ENCODE data around the gene KANK4.

KANK4 gene

DNA sequence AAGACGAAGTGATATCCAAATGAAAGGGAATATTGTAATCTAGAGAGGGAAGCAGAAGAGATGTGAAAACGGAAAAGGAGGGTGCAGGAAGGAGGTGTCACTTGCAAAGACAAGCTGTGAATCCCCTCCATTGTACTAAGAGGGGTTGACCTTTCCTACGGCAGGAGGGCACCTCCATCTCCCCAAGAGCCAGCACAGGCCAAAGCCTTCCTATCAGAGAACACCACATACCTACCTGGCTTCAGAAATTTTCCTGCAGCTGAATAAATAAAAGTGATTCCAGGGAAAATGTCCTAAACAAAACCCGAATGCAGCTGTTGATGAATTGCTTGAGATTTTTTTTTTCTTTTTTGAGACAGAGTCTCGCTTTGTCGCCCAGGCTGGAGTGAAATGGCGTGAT lies 14.3 kb downstream of the KANK4 start:
- no peak for DNase-seq (ENCODE audit: low read depth)

DNA sequence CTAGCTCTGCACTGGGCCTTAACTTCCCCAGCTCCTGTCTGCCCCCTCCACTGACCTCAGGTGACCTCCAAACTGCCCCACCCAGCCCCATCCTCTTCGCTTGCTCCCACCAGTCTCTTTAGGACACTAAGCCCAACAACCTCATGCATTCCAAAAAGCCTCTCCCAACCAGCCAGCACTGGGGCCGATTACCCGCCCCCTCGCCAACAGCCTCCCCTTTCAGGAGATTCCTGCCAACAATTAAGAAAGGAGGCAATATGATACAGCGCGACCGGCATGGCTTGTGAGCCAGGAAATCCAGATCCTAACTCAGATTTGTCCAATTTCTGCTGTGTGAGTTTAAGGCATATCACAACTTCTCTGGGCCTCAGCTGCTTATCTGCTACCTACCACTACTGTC lies 14.7 kb downstream of the KANK4 start:
- DNase-seq (ENCODE audit: low read depth): no peak

DNA sequence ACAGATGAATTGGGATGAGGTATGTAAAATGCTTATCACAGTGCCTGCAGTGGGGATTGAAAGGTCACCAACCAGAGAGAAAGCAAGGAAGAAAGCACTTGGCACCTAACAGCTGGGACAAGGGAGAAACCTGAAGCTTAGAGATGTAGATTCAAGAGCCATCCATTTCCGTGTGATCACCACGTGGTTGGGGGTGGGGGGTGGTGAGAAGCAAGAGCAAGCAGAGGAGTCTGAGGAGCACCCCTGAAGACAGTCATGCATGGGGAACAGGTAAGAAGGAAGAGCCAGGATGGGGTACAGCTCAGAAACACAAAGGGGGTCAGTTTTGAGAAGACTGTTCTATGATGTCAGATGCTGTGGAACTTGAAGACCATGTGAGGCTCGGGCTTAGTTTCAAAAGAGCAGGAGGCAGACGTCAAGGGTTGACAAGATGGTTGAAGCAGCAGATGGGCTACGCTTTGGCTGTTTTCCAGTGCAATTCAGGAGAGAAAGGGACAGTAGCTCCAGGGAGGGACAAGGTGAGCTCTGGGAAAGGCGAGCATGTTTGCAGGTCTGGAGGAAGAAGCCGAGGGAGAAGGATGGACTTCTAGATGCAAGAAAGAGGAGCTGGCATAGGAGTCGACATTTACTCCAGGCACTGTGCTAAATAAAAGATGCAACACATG lies 17.4 kb downstream of the KANK4 start:
- DNase-seq (ENCODE audit: low read depth): no peak

DNA sequence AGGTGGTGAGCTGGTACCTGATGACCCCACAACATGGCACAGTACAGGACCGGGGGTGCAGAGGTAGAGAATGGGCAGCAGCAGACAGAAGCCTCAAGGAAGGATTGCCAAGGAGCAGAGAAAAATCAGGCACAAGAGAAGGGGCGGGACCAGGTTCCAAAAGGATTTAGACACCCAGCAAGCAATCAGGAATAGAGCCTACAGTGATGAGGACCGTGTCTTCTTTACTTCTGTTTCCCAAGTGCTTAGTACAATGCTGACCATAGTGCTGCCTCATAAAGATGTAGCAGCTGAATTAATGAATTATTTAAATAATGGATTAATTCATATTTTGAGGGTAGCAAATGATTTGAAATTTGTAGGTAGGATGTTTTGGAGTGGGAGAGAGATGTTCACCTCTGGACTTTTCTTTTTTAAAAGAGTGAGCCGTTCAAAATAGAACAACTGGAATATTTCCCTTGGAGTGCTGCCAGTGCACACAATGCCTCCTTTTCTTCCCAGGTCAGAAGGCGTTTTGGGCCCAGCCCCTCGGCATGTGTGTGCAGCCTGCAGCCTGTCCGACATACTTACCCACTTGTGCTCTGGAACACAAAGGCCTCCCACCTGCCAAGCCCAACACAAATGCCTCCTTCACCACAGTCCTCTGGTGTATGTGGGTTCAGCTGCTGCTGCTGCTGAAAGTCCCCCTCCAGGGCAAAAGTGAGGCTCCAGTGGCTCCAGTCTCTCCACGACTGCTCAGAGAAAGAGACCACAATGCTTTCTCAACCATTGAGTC lies 19.6 kb downstream of the KANK4 start:
- no peak for DNase-seq (ENCODE audit: low read depth)

DNA sequence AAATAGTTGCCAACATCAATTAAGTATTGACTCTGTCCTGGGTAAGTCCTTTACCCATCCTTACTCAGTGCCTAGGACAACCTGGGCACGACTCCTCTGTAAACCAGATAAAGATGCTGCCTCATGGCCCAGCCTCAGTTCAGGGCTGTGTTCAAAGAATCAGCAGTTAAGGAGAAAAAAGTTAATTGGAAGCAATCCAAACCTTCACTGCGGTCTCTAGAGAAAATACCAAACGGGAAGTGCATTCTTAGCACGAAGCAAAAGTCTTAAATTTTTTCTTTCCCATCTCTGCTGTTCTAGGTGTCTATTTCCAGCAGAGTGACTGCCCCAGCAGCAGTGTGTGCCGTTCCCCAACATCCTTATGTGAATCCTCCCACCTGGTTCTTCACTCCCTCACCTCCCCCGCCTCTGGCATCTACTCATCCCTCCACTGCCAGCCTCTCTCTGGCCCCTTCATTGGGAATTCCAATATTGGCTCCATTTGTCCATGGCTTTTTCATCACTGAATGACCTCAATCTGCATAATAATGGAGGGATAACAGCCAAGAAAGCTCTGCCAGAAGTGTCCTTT lies 23.2 kb downstream of the KANK4 start:
- peak; percentile 48 for DNase-seq (ENCODE audit: low read depth)

DNA sequence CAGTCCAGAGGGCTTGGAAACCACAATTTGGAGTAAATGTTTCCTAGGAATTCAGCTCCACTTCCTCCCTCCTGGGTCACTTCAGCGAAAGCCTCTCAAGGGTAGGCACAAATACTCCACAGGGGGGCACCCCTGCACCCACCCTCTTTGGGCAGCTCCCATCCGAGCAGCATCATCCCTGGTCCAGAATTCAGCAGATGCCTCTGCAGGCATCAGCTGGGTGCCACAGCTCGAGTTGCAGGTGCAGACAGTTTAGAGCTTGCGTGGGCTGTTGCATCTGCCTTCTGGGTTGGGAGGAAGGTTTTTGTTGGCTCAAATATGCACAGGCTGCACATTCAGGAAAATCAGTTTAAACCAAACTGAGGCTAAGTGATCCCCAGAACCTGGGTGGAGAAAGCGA lies 25.0 kb downstream of the KANK4 start:
- DNase-seq (ENCODE audit: low read depth): no peak

DNA sequence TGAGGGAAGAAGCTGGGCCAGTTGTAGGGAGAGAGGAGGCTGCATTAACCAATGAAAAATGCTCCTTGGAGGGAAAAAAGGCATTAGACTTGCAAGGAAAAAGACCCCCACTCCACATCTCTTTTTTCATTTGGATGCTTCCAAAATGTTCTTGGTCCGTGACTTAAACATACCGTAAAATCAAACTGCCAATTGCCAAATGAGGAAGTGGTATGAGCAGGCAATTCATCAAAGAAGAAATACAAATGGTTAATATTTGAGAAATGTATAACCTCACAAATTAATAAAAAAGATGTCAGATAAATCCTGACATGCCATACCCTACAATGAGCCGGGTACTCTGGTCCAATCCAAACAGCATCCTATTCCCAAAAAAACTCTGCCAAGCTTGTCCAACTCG lies 30.6 kb downstream of the KANK4 start:
- no peak for DNase-seq (ENCODE audit: low read depth)

DNA sequence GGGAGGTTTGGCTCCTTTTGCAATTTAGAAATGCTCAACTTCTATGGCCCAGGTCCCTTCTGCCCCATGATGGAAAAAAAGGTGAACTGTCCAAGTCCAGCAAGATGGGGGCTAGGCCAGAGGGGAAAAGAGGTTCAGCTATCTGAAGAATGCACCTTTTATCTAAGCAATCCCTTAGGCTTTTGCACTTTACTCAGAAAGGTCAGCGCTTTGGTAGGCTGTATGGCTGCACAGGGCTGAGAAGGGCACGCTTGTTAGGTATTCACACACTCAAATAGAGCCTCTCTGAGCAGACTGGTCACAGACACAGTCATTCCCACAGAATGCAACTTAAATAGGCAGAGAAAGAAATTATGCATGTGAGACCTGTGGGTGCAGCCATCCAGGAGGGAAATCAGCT lies 31.0 kb downstream of the KANK4 start:
- no peak for DNase-seq (ENCODE audit: low read depth)

DNA sequence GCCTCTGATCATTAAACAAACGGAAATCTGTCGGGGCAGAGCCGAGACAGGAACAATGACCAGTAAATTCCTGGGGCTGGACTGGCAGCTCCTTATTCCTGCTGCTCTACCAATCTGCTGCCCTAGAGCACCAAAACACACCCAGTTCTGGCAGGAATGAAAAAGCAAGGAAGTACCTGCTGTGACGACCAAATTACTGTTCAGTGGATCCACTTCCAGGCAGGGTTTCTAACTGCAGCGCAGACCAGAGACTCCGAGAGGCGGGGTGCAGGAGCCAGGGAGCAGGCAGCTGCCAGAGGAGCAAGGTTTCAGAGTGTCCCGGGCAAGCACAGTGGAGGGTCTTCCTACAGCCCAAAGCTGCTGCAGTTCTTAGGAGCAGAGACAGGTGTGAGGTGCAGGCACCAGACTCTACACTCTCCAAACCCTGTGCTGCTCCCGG lies 32.4 kb downstream of the KANK4 start:
- DNase-seq (ENCODE audit: low read depth): no peak

DNA sequence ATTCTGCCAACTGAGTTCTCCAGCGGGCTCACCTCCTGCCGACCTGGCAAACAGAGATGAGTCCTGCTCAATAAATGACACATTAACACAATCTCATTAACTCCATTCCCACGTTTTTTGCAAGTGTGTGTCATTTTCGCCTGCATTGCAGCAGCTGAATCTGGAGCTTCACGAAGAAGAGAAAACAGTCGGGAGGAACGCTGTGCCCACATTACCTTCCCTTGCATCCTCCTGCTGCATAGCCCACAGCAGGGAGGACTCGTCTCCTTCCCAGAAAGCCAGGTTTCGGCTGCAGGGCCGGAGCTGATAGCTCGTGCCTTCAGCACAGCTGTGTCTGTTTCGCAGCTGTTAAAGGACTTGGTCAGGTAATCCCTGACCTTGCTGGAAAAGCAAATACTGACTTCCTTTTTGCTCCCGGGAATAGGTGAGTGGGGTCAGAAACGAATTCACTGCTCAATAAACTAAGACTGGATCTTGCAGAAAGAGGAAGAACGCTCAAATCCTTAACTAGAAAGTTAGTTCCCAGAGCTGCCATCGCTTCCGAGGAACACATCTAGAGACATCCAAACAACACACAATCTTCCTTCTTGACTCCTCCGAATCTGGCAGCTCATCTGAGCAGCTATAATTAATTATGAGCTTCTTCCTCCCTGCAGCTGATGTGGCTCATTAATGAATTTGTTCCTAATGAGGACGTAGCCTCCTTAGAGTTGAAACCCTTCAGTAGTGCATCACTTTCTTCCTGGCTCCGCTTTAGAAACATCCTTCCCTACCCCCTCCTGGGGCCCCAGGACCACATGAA lies 33.0 kb downstream of the KANK4 start:
- no peak for DNase-seq (ENCODE audit: low read depth)

DNA sequence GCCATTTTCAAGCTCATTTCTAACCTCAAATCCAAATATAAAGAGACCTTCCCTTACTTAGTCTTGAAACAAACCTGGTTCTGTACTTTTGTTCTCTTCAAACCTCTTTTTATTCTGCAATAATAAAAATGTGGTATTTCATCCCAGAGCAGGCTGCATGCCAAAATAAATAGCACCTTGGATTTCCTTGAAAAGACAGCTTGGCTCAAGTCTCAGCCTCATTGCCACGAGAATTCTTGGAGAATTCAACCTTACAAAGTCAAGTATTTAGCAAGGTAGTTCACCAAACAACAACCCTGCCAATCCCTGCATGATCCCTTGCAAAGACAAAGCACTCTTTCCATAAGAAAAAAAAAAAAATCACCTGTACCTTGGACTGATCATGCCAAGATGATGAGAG lies 33.8 kb downstream of the KANK4 start:
- DNase-seq (ENCODE audit: low read depth): no peak

DNA sequence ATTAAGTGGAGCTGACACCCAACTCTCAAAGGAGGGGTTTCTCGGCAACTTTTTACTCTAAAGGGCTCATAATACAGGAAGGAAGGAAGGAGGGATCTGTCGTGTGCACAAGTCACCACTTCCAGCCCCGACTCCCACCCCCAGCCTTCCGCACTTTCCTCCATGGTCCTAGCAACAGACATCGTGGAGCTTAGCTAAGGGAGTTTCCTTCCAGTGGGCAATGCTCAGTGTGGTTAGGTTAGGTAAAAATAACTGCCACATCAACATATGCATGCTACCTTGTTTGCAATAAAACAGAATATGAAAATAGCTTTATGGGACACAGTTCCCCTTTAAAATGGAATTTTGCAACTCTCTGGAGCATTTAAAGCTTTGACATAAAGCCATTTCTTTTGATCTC lies 35.2 kb downstream of the KANK4 start:
- no peak for DNase-seq (ENCODE audit: low read depth)

DNA sequence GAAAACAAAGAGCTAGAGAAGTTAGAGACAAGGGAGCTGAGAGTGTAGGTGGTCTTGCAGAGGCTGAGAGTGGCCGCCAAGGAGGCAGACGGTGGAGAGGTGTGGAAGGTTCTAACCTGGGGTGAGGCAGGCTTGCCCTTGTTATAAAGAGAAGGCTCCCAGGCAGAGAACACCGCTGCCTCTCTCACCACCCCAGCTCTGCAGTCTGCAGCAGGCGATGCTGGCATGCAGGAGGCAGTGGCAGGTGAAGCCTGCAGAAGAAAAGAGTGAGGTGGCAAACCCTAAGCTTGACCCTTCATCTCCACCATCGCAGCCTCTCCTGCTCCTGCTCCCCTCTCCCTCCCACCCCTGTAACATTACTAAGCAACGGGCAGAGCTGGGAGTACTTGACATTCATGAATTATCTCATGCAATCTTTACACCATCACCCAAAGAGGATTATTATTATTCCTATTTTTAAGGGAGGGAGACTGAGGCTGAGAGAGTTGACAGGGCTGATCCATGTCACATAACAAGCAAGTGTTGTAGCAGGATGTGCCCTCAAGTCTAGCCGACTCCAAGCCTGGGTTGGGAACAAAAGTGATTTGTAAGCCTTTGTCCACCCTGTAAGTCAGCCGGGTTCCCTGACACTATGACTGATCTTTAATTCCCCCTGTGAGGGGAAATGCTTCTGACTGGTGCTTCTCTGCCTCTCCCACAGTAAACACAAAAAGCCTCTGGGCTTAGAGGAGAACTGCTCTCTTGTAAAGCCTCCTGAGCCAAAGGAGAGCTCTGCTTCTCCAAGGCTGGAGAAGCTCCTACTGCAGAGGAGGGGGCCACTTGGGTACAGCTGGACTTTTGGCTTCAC lies 36.1 kb downstream of the KANK4 start:
- DNase-seq (ENCODE audit: low read depth): no peak

DNA sequence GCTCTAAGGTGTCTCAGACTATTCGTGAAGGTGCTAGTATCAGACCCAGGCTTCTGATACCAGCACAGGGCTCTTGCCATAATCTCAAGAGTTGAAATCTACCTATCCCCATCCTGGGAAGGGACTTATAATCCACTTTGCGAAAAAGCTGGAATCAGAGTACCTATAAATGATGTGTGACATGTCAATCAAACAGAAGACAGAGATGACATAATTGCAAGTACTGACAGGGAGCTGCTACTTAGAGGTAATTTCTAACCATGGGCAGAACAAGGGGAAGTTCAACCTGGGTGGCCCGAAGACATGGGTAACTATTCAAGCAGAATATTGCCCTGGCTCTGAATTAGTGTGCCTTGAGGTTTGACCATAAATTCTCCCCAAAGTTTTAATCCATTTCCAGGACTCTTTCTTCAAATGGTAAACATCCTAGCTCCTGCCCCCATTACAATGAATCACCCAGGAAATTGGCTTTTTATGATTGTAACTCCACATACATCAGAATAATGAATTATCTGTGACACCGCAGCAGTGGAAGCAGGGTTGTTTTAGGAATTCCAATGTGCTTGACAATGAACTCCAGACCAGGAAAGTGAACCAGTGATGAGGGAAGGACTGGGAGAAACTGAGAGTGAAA lies 37.2 kb downstream of the KANK4 start:
- DNase-seq (ENCODE audit: low read depth): no peak

DNA sequence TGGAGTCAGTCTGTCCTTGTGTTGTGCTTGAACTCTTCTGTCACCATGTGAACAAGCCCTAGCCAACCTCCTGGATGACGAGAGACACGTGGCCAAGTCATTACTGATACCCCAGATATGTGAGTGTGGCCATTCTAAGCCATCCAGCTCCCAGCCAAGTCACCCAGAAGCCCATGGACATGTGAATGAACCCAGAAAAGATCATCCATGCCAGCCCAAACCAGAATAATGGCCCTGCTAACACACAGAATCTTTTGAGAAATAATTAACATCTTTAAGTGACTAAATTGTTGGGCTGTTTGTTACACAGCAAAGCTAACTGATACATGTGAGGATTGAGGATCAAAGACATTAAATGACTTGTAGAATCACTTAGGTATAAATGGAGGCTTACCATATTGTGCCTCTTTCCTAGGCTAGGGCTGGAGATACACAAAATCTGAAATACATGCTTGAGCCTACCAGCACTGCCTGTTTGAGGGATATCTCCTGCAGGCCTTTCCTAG lies 38.2 kb downstream of the KANK4 start:
- no peak for DNase-seq (ENCODE audit: low read depth)

DNA sequence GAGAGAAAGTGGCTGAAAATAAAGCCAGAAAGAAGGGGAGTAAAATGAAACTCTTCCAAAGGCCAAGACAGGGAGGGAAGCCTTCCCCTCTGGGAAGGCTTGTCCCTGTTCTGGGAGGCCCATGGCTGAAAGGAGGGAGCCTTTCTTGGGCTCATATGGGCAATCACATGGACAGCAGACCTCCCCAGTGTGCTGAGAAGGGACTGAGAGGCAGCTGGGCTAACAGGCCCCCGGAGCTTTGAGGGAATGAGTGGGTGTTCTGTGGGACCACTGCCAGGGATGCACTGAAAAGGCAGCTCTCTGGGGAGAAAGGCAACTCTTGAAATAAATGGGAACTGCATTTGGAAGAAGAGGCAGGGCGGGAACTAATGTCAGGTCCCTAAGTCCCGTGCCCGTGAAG lies 39.1 kb downstream of the KANK4 start:
- no peak for DNase-seq (ENCODE audit: low read depth)

DNA sequence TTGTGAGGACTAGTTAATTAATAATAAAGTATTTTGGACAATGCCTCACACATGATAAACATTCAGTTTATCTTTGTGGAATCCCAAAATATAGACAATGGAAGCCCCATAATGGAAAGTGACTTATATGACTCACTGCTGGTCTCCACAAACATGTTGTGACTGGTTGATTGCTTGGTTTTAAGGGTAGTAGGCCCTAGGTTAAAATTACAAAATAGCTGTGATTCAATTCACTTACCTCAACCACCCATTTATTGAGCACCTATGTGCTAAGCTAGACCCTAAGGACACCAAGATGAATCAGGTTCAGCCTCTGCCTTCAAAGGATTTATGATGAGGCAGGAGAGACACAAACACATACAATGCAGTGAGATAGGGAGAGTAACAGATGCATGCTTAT lies 42.4 kb downstream of the KANK4 start:
- DNase-seq (ENCODE audit: low read depth): no peak

DNA sequence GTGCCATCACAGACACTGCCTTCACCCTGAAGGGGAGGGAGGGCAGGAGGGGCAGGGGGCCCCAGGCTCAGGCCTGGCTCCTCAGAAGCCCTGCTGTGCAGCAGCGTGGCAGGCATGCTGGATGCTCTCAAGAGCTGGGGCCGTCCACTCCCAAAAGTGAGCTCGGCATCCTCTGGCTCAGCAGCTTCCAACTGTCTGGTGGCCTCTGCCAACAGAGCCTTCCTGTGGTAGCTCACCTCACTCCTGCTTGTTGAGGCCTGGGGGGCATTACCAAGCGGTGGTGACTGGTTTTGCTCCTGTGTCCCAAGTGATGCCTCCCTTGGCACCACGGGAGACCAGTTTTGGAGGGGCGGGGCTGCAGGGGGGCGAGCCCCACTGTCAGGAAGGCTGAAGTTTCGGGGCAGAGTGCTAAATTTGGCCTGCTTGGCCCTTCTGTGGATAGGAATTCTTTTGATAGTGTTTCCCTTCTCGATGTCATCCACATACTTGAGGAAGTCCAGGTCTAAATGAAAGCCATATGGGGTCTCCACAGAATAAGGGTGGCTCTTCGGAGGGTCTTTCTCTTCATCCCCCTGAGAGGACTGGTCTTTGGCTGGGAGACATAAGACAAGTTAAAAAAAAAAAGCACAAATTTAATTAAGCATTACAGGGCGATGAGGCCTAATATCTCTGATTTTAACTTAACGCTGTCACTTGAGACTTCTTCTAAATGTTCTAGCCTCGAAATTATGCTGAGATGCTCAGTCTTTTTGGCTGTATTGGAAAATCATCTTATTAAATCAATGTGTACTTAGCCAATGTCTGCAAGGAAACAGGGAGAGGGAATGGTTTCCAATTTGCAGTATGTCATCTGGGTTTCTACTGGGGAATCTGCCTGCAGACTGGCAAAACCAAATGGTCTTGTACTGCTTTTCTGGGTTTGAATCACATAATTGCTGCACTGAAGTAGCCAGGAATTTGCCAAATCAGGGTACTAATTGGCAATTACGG lies 44.4 kb downstream of the KANK4 start:
- no peak for DNase-seq (ENCODE audit: low read depth)

DNA sequence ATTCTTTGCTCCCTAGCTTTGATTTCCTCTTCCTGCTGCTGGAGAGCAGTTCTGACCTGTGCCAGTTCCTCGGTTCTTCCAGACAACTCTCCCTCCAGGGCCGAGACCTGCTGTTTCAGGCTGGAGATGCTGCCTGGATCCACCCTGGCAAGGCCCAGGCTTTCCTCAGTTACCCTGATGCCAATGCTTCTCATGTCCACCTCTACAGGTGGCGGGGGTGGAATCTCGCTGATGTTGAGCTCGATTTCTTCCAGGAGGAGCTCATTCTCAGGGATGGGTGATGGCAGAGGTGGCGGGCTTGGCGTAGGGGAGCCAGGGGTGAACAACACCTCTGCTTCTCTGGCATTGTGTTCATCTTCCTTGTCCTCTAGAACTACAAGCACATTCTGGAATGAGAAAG lies 45.3 kb downstream of the KANK4 start:
- no peak for DNase-seq (ENCODE audit: low read depth)
